Activated gamma-delta T cell (primary cell): ENCODE data around the gene KIAA1328.

Source experiments
- DNase-seq: peaks from one replicate; lab custom pipeline; 2025; lab: John Stamatoyannopoulos, UW

The KIAA1328 gene

DNA sequence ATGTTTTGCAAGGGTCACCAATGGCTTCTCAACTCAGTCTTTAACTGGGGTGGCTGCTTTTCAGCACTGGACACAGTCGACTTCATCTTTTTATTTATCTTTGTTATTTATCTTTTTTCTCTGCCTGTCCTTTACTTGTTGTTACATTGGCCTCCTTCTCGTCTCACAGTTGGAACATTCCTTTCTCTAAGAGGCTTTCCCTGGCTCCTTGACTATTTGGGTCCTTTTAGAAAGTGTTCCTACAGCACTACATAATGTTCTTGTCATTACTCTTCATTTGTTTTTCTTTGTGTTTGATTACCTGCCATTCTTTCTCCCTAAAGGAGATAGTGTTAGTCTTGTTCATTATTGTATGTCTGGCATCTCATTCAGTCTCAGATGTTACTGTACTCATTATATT, 122.0 kb downstream of the KIAA1328 start:
- DNase-seq = no peak

DNA sequence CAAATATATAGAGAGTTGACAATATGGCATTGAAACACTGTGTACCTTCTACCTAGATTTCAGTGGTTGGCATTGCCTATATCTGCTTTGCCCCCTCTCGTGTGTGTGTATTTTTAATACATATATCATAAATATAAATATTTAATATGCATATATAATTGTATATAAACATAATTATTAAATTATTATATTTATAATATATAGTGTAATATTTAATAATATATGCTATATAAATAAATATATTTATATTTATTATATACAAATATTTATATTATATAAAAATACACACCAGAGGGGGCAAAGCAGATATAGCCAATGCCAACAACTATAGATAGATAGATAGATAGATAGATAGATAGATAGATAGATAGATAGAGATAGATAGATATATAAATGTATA, 124.1 kb downstream of the KIAA1328 start:
- DNase-seq = no peak

DNA sequence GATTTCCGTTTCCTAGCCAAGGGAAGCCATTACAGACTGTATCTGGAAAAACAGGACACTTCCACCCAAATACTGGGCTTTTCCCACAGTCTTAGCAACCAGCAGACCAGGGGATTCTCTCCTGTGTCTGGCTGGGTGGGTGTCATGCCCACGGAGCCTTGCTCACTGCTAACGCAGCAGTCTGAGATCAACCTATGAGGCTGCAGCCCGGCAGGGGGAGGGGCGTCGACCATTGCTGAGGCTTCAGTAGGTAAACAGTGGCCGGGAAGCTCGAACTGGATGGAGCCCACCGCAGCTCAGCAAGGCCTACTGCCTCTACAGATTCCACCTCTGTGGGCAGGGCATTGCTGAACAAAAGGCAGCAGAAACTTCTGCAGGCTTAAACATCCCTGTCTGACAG, 131.1 kb downstream of the KIAA1328 start:
- no peak for DNase-seq

DNA sequence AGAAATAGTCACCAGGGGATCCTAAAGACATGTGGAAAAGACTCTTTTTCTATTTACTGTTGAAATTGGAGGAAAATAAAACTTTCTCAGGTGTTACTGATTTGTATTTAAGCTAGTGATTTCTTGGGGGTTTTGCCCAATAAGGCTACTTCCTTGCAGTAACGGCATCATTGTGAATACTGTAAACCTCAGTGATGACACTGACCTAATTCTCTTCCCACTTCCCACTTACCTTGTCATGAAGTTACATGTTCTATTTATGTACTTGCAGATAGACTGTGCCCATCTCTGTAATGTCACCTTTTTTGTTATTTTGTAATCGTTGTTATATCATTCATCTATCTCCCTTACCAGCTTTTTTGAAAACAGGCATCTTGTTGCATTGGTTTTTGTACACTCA, 134.5 kb downstream of the KIAA1328 start:
- DNase-seq = no peak

DNA sequence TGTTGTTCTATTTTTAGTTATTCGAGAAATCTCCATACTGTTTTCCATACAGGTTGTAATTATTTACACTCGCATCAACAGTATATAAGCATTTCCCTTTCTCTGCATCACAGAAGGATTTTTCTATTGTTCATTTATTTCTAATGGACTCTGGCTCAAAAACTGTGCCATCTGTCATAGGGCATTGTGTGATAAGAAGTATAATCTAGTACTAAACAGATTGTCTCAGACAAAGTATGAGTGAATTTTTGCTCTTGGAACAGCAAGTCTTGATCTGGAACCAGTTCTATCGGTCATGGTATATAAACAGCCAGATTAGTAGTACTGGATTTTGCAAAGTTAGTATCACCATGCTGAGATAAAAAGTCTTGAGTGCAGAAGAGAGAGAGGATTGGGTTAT, 145.8 kb downstream of the KIAA1328 start:
- DNase-seq = no peak

DNA sequence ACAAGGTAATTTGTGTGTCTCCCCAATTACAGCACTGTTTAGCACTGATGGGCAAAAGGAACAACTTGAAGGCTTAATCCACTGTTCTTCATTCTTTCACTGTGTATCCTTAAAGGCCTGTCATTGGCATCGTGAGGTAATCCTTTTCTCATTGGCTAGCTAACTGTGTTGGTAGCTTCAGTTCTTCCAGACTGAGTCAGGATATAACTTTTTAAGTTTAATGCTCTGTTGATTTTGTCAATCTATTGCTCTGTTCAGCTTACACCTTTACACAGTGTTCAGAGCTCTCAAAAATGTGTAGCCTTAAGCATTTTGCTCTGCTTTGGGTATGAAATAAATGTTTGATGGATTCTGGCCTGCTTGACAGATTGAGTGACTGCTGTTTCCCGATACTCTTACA, 148.2 kb downstream of the KIAA1328 start:
- DNase-seq = no peak

DNA sequence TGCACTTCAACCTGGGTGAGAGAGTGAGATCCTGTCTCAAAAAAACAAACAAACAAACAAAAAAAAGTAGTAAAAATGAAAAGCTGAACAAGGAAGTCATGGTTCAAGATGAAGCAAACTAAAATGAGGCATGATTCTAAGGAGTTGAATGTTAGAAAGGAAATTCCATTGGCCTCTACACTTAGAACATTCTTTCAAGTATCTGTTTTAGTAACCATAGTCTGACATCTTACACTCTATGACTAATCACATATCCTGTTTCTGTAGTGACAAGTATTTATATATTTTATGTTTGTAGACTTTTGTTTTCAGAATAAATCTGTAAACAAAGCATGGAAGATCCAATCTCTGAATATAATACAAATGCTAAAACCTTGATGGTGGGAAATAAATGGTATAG, 164.1 kb downstream of the KIAA1328 start:
- no peak for DNase-seq

DNA sequence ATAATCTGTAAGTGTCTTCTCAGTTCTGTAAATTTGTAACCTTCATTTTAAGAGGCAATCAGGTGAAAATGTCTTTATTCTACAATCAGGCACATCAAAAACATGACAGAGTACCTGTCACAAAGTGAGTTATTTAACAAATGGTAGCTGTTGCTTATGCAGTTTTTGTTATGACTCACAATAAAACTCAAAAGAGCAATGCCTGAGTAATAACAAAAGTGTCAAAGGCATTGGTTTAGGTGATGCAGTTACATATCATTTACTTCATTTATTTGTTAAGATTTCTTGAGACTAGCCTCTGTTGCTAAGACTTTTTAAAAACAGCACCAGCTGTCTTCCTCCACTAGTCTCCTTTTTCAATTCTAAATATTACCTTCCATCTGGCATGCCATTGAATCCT, 177.8 kb downstream of the KIAA1328 start:
- no peak for DNase-seq

DNA sequence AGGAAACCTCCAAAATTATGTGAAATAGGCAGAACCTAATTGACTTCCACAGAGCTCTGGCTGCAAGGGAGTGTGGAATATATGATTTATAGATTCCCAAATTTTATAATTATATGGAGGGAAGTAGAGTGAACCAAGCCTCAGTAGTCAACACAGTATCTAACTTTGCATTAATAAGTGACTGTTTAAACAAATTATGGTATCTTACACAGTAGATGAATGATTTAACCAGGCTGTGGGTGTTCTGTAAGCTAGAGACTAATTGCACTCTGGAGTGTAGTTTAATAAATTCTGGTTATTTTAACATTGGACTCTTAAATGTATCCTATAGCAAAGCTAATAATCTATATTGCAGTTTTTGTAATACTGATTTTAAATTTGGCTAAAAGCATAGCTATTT, 183.5 kb downstream of the KIAA1328 start:
- DNase-seq = no peak

DNA sequence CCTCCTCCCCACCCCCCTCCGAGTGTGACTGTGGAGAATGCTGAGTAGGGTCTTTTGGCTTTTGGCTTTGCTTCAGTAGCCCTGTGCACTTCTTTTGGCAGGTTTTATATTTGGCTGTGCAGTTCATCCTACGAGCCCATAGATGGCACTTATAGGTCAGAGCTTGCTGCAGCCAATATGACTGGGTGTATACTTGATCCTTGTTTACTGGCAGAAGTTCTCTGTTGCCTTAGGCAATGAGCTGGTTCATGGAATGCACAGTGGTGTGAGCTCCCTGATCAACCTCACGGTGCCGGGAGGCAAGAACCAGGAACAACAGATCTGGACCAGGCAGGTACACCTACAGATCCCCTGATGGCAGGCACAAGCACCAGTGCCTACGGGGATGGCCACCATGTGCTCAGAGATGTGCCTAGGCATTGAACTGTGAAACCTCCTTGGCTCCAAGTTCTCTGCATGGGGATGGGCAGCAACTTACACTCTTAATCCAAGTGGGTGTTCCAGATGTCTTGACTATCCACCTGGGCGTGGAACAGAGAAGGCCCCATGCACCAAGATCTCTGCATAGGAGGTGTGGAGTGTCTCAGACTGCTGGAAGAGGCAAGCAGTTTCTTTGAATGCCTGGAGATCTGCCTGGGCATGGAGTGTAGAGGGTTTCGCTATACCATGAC, 190.4 kb downstream of the KIAA1328 start:
- DNase-seq = no peak

DNA sequence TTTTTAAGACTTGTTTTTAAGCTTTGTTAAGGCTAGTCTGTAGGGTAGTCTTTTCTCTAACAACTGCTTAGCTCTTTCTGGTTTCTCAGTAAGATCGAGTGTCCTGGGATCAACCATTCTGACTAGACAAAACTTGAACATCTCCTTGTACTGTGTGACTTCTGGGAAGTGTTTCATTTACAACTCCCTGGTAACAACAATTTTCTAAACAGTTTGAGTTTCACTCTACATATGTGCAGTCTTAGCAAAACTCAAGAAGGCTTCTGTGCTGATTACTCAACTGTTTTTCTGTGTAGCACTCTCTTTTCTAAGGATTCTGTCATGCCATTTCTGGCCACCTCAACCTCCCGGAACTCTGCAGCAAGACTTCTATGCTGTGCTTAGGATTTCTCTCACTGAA, 204.5 kb downstream of the KIAA1328 start:
- DNase-seq = no peak

DNA sequence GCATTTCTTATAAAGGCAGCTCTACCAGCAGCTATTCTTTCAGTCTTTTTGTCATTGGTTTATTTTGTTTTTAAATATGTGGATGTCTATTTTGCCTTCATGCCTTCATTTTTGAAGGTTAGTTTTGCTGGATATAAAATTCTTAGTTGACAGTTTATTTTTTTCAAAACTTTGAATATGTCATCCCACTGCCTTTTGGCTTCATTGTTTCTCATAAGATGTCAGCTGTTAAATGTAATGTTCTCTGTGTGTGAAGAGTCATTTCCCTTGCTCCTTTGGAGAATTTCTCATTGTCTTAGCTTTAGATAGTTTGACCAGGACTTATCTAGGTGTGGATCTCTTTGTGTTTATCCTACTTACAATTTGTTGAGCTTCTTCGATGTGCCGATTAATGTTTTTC, 213.5 kb downstream of the KIAA1328 start:
- DNase-seq = no peak

DNA sequence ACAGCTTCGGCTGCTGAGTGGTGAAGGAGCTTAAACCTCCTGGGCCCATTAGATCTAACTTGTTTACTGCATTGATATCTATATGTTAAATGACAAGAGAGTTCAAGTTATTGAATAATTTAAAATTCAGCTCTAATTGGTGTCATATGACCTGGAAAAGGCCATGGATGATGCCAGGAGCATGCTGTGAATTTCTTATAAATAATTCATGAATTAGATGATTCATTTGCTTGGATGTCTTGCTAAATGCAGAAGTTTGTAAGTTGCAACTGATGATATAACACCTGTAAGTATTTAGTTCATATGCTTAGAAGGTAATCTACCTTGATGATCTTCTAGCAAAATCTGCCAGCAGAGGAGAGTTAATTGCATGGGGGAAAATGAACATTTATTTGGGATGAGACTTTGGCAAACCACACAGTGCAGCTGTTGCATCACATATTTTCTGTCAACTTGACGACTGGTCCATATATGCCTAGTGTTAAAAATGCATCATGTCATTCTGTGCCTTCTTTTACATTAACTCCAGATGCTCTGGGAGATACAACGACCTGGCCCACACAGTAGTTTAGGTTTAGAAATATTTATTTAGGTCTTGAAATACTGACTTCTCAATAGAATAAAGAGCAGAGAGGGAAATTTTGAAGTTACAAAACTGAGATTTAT, 226.3 kb downstream of the KIAA1328 start:
- no peak for DNase-seq

DNA sequence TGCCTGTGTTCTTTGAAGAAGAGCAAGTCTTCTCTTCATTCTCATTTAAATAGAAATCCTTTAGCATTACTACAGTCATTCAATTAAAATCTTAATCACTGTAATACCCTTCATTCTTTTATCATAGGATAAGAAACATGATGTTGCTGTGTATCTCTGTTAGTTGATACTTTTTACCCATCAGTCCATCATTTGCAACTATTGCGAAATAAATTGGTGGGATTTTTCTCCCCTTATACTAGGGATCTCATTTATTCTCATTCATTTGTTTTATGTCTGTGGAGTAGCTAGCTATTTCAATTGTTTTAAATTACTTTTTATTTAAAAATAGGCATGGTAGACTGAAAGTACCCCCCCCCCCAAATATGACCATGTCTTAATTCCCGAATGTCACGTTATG, 235.3 kb downstream of the KIAA1328 start:
- no peak for DNase-seq

DNA sequence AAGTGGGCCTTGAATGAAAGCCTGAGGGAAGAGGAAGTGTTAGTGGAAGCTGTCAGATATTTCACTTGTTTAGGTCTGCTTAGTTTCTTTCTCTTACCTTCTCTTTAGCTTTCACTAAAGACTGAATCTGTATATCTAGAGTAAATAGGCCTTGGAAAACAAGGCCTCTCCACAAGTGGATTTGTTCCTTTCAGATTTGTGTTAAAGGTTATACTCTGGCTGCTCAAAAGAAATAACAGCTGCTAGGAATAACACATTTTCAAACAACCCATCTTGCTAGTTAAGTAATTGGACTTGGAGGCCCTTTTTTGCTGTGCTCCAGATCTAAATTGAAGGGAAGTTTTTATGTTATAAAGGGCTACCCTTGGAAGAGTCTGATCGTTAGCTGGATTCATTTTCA, 236.3 kb downstream of the KIAA1328 start:
- DNase-seq = no peak

DNA sequence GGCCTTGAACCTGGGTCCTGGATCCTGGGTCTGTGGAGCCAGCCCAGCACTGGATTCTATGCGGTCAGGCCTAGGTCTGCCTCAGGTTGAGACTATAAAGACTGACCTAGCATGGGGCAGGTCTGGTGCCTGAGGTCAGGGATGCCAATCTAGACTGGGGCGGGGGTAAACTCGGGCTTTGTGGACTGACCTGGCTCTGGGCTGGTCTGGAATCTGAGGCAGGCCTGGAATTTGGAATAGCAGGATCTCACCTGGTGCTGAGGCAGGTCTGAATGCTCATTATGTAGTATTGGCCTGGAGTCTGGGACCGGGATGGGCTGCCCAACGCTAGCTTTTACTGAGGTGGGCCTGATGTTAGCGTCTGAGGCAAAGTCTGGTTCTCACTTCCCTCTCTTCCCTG, 256.0 kb downstream of the KIAA1328 start:
- no peak for DNase-seq

DNA sequence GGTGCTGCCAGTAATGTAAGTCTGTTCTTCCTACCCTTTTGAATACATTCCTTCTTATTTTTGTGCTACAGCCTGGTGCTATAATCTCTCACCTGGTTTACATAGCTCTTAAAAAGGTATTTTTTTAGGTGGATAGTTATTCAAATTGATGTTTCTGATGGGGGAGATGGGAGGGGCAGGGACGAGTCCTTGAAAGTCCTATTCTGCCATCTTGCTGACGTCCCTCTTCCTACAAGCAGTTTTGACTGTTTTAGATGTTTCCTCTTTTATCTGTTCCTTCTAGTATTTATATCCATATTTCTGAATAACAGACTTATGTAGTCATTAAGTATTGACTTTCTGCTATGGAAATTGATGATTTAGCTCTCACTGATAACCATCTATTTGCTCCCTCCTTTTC, 256.4 kb downstream of the KIAA1328 start:
- DNase-seq = no peak

DNA sequence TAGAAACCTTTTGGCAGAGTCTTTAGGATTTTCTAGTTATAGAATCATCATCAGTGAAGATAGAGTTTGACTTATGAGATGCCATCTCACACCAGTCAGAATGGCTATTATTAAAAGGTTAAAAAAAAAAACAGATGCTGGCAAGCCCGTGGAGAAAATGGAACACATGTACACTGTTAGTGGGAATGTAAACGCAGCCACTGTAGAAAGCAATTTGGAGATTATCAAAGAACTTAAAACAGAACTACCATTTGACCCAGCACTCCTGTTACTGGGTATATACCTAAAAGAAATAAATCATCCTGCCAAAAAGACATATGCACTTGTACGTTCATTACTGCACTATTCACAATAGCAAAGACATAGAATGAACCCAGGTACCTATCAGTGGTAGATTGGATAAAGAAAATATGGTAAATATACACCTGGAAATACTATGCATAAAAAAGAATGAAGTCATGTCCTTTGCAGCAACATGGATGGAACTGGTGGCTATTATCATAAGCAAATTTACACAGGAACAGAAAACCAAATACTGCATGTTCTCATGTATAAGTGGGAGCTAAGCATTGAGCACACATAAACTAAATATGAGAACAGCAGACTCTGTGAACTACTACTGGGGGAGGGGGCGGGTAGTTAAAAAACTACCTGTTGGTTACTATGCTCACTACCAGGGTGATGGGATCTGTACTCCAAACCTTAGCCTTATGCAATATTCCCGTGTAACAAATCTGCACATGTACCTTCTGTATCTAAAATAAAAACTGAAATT, 279.0 kb downstream of the KIAA1328 start:
- no peak for DNase-seq

DNA sequence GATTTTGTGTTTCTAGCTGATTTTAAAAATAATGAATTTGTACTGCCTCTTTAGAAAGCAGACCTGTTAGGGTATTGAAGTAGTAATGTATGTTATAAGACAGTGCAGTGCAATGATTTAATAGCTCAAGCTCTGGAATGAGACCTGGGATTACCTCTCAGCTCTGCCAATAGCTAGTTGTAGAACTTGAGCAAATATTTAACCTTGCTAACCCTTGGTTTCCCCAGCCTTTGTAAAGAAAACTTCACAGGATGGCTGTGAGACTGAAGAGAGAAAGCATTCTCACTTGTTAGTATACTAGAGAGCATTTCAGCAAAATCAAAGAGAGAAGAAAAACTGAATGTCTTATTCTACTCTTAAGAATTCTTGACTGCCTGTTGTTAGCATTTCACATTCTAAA, 293.9 kb downstream of the KIAA1328 start:
- no peak for DNase-seq

DNA sequence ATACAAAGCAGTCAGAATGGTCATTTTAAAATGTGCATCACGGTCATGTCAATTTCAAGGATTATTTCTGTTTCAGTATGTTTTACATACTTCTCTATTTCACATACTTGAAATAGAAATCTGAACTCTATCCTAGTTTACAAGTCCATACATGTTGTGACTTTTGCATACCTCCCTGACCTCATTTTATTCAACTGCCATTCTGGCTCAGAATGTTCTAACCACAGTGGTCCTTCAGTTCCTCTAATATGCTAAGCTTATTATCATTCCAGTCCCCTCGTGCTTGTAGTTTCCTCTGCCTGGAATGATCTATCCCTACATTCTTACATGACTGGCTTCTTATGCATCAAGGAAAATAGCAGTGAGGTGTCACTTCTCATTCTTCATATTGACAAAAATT, 295.6 kb downstream of the KIAA1328 start:
- no peak for DNase-seq

DNA sequence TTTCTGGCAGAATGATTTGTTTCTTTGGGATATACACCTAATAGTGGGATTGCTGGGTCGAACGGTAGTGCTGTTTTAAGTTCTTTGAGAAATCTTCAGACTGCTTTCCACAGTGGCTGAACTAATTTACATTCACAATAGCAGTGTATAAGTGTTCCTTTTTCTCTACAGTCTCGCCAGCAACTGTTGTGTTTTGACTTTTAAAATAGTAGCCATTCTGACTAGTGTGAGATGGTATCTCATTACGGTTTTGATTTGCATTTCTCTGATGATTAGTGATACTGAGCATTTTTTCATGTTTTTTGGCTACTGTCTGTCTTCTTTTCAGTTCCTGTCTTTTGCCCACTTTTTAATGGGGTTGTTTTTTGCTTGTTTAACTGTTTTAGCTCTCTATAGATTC, 306.2 kb downstream of the KIAA1328 start:
- DNase-seq = no peak

DNA sequence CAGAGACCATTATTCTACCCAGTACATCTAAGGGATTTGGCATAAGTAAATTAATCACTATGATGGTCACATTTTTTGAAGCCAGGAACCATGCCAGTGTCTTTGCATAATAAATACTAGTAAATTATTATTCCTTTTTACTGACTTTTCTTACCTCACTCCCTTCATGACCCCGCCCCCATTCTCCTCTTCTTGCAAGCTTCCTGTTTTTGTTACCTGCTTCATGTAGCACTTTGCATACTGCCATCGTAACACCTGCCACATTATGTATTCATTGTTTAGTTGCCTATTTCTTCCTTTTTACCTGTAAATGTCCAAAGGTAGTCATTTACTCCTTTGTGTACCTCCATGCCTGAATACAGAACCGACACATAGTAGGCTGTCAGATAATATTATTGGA, 309.5 kb downstream of the KIAA1328 start:
- DNase-seq = no peak

DNA sequence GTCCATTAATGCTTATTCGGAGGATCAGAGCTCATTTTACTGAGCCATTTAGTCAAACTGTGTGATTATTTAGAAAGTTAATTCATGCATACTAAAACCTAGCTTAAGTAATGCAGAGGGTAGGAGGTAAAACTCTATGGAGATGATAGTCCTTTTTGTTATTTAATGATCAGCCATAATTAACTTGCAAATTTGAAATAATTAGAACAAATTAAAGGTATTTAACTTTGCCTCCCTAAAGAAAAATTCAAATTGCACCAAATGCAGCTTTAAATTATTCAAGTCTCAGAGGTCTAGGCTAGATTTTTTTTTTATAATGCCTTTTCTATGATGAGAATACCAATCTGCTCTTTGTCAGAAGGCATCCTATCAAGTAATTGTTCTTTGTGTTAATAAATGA, 310.9 kb downstream of the KIAA1328 start:
- no peak for DNase-seq
